HG03175 (cell line): ENCODE data around the gene TCEA2.

Source experiments
- ATAC-seq: cut with Tn5 transposase; IDR thresholded peaks from one replicate; pipeline ENCODE4 v1.9.1; 2021; ENCODE audit warnings: mild to moderate bottlenecking, moderate library complexity; ENCODE audit not compliant: unreplicated experiment

TCEA2 gene

DNA sequence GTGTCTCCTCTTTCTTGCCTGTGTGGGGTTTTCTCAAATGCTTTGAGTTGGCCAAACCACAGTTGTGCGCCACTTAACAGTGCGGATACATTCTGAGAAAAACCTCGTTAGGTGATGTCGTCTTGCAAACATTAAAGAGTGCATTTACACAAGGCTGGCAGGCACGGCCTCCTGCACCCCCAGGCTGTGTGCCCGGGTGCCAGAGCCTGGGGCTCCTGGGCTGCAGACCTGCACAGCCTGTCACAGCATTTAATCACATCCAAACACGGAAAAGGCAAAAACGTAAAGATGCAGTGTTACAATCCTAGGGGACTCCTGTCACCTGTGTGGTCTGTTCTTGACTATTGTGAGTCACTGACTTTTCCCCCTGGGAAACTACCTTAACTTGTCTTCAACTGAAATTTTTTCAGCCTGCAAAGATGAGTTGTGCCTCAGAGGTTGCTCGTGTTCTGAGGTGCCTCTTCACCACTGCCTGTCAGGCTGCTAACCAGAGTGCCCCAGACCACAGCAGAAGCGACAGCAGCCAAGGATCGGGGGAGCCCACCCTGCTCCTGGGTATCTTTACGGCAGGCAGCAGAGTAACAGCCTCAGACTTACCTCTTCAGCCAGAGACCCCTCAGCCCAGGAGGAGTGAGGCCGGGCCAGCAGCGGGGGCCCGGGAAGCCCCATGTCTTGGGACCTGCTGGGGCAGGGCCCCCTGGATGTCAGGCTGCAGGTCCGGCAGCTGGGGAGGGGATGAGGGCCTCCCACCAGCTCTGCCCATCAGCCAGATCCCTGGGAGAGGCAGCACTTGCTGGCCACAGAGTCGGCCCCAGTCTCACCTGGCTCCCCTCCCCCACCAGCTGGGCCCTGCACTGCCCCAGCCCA lies 27.7 kb upstream of the TCEA2 start:
- ATAC-seq, result no peak

DNA sequence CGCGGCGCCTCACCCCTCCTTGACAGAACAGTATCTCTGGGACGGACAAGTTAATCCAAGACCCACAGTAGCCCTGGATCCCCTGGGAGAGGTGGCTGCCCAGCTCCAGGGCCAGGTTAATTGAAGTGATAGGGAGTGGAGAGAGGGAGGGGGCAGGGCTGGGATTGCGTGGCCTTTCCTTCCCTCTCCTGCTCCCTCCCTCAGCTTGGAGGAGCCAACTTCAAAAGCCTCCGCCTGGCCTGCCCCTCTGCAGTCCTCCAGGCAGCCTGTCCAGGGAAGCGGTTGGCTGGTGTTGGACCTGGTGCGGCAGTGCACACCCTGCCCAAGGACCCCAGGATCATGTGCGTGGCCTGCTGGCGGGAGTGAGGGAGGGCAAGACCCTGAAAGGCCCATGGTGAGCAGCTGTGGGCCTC lies 27.1 kb upstream of the TCEA2 start, which contains the start of gene C20orf204:
Gene C20orf204 (plus strand): TSS at position 250 of the 413 bp plus-strand sequence. CDS start 142 bp downstream, at position 392.
- no peak for ATAC-seq

DNA sequence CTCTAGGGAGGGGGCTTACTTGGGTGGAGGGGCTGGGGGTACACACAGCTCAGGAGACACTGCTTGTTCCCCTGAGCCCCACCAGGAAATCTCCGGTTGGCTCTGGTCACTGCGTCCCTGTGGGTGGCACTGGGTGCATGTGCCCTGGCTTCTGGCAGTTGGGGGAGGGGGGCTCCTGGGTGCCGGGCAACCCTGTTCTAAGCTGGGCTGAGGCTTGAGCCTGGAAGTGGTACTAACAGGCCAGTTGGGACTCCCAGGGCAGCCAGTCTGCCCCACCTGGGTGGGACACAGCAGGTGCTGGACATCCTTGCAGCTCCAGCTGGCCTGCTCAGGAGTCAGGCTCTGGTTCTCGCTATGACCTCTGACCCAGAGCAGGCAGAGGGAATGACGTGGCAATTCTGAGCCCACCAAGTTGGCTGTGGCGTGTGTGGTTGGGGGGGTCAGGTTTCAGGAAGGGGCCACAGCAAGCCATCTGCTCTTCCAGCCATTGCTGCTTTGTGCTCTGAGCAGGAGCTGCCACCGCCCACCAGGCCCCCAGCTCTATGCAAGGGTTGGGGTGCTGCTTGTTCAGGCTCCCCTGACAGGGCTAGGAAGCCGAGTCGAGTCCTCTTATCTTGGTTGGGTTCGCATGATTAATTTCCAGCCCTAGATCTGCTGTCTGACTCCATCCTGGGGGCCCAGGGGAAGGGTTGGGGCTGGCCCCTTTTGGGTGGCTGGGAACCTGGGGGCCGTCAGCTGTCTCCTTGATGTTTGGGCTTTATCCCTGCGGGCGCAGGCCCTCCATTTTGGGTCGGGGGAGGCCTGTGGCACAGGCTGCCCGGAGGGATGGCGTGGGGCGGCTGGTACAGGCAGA lies 26.4 kb upstream of the TCEA2 start:
- no peak for ATAC-seq

DNA sequence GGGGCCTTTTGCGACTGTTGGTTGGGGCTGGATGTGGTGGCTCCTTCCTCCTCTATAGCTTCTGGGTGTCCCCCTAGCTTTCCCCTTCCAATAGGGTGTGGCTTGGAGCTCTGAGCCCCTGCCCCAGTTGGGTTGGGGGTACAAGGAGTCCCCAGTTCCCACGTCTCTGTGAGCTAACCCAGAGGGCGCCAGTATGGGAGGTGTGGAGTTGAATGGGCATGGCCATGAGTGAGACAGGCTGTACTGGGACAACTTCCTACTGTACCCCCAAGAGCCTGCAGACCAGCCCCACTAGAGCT lies 25.9 kb upstream of the TCEA2 start:
- no peak for ATAC-seq

DNA sequence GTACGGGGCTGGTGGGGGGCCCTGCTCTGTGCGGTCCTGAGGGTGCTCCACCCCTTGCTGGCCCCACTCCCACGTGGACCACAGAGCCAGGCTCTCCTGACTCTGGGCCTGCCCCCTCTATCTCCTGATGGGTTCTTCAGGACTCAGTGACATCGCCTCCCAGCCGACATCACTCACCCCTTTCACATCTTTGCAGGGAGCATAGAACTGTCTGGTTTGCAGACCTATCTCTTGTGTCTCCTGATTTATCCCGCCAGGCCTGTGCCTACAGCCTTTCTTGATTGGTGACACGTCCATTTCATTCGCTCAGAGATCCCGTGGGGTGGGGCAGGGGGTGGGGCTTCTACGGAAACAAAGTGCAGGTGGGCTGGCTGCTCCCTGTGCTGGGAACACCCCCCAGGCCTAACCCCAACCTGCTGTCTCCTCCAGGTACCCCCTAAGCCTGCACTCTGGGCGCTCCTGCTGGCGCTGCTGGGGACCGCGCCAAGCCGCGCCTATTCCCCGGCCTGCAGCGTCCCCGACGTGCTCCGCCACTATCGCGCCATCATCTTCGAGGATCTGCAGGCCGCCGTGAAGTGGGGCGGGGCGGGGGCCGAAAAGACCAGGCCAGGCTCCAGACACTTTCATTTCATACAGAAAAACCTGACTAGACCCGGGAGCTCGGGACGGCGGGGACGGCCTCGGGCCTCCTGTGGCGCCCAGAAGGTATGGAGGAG lies 25.3 kb upstream of the TCEA2 start:
- no peak for ATAC-seq

DNA sequence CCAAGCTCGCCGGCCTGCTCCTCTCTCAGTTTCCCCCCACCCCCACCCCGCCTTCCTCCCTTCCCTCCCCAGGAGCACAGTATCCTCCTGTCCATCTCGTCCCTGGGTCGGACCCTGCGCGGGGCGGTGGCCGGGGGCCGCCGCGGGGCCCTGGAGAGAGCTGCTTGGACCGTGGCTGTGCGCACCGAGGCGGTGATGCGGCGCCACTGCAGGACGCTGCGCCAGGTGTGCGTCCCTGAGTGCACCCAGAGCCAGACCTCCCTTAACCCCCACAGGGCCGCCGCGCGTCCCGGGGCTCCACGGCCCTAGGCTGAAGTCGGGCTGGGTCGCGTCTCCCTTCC lies 24.8 kb upstream of the TCEA2 start:
- peak; percentile 39 for ATAC-seq

DNA sequence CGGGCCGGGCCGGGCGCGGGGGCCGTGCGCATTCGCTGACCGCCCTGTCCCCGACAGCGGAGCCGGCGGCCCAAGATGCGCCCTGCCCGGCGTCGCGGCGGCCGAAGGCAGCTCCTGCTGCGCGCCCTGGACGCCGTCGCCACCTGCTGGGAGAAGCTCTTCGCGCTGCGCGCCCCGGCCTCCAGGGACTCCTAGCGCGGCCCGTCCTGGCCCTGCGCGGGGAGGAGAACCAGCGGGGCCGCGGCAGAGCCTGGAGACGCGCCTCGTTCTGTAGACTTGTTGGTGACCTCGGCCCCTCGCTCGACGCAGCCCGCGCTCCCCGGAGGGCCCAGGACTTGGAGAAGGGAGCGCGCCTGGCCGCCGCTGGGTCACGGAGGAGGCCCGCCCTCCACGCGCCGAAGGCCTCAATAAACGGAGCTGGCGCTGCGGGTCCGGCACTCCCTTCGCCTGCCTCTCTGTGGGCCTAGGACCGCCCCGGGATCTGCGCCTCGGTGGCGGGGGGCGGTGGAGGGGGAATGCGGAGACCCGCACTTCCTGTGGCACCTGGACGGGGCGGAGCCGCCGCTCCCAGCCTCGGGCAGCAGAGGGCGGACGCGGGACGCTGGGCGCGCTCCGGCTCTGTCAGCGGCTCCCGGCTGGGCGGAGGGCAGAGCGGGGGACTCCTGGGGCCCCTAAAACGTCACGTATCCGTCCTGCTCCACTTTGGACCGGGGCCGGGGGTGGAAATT lies 24.3 kb upstream of the TCEA2 start:
- ATAC-seq, result peak; percentile 63

DNA sequence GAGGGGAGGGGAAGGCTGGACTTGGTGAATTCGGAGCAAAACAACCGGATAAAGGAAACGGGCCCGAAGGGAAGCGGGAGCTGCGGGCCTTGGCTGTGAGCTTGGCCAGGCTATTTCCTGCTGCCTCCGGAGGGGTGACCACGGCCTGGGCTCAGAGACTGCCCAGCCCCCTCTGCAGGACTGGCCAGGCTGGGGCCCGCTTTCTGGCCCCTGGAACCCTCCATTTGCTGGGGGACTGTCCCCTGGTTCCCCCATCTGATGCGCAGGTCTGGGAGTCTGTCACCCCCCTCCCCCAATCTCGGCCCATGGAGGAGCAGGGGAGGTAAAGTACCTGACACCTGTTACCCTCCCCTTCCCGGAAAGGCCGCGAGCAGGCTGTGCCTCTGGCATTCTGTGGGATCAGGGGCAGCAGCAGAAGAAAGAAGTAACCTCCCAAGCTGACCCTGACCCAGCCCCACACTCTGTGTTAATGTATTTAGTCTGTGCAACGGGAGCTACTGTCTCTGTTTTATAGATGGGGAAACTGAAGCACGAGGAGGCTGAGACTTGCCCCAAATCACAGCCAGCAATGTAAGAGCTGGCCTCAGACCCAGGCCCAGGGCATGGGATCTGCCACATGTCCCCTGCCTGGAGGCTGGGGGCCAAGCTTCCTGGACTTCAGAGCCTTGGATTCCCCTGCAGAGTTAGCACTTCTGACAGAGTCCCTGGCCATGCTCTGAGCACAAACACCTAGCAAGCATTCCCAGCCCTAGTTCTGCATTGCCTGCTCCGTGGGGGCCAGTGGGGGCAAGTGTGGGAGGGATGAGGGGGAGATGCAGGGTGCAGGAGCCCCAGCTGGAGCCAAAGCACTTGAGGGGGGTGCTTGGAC lies 23.5 kb upstream of the TCEA2 start:
- ATAC-seq, result no peak

DNA sequence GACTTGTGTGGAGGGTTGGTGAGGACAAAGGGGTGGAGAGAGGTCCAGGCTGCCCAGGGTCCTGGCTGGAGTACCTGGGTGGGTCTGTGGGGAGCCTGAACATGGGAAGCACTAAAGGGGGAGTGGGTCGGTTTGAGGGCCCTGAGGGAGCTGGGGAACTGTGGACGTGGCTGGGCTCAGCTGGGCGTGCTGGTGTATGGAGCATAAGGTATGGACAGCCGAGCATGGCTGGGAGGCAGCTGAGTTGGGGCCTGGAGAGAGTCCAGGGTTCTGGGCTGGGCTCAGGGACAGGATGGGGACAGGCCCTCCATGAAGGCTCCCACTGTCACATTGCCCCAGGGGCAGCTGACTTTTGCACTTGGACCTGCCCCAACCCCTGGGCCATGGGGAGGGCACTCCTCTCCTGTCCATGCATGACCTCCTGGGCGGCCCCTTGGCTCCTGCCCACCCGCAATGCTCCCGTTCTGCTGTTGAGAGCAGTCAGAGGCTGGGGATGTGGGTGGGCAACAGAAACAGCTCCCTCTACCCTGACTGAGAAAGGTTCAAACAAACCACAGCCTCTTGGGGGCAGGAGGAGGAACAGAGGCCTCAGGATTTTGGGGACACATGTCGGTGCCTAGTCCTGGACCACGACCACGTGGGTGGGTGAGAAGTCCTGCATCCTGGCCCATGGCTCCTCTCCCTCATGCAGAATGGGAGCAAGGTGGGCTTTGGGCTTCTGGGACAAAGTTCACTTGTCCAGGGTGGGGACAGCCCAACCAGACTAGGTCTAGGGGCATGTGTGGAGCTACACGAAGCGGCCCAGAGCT lies 22.6 kb upstream of the TCEA2 start:
- ATAC-seq, result no peak

DNA sequence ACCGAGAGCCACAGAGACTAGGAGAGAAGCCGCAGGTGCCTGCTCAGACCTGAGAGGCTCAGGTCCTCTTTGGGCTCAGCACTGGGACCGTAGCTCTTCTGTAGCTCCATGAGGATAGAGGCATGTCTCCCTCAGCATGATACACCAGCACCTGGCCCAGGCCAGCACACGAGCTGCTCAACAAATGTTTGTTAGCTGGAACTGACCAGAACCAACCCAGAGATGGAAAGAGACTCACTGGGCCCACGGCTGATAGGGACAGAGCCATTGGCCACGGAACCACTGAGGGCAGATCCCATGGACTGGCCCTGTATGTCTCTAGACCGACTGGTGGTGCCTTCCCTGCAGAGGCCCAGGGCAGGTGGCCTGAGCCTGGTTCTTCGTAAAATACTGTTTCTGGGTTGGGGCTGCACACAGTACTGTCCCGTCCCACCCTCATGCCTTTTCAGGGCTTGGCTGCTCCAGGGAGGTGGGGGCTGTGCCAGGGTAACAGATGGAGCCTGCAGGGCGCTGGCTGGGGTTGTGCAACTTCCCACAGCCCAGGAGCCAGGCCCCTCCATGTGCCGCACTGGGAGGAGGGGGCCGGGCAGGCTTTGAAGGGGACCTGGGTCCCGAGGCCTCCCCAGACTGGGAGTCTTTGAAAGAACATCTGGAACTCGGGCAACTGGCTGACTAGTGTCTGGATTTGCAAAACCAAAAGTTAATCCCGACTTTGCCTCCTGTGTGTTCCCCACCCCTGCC lies 21.8 kb upstream of the TCEA2 start:
- ATAC-seq, result no peak

DNA sequence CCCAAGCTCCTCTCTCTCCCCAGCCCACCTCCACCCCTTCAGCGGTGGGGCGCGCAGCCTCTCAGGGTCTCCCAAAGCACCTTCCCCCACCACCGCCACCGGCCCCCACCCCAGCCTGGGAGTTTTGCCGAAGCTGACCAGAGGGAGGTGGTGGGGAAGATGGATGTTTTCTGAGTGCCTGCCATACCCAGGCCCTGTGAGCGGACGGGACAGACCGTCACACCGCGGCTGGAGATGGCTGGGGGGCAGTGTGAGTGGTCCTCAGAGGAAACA lies 21.3 kb upstream of the TCEA2 start:
- ATAC-seq, result no peak

DNA sequence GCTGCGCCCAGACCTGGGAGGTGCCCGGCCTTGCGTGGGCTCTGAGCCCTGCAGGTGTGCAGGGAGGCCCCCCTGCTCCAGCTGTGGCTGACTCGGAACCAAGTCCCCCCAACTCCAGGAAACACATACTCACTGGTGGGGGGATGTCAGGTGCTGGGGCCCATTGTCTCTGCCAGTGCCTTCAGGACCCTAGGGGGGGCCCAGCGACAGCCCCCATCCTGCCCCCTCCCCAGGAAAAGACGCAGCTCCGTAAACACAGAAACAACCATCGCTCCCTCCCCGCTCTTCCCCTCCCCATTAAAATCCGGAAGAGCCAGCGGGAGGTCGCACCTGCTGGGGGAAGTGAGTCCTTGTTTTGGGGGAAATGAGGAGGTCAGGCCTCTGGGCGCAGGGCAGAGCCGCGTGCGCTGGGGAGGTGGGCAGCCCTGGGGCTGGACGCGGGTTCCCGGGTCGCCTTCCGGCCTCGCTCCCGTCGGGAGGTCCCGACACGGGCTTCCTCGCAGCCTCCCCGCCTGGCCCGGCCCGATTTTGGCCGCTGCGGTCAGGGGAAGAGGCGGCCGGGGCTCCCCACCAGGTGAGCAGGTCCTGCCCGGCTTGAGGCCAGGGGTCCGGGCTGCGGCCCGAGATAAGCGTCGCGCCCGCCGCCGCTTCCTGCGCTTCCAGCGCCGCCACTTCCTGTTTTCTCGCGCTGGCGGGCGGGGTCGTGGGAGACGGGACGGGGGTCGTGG lies 20.8 kb upstream of the TCEA2 start:
- ATAC-seq, result no peak

DNA sequence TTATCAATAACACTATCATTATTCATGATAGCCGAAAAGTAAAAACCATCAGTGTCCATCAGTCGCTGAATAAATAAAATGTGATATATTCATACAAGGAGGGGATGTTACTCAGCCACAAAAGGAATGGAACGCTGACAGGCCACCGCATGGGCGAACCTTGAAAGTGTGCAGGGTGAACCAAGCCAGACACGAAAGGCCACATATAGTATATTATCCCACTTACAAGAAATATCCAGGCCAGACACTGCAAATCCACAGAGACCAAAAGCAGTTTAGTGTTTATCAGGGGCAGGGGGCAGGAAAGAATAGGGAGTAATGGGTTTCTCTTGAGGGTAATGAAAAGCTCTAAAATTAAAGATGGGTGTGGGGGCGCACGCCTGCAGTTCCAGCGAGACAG lies 19.2 kb upstream of the TCEA2 start:
- ATAC-seq, result no peak

DNA sequence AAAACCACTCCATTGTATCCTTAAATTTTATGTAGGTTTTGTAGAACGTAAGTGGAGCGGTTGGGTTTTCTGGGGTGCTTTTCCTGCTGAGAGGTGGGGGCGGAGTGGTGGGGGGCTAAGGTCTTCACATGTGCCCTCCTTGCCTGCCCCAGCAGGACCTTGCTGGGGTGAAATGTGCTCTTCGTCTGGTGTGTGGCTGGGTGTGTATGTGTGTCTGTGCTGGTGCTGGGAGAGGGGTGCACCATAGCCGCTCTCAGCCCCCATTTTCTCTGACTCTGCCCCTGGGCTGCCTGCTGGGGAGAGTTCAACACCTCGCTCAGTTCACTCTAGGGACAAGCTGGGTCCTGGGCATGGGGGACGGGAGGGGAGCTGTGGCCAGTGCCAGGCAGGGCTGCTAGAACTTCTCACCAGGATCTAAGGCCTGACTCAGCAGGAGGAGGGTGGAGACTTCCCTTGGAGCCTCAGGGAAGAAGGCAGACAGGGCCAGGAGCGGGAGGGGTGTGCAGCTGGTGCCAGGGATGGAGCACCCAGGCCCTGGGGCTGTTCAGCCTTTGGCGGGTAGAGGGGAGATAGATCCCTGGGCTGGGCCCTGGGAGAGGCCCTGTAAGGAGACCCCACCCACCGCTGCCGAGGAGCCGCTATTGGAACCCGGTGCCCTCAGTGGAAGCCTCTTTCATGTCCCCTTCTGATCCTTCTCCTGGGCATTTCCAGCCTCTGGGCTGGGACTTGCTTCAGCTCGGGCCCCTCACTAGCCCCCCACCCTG lies 18.3 kb upstream of the TCEA2 start:
- ATAC-seq, result no peak

DNA sequence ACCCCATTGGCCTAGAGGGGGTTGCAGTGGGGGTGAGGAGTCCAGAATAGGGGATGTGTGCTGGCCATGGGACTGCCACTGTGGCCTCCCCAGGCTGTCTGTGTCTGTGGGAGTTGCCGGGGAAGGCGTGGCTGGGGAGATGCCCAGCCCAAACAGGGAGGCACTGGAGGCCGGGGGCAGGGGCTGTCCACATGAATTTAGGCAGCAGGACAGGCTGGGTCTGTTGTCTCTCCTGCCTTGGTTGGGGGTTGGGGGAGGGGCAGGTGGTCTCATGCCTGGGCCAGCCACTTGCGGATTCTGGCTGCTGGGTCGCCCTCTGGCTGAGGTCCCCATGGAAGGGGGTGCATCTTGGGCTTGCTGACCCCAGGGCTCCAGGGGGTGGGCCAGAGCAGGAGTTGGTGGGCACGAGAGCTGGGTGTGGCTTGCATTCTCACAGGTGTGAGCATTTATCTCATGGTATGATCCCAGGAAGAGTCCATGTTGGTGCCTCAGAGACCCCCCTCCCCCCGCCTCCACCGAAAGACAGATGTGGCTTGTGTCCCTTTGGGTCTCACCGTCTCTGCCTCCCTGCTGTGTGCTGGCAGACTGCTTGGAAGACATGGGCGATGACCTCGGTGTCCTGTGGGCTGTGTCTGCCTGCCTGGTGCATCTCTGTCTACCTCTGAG lies 17.5 kb upstream of the TCEA2 start:
- no peak for ATAC-seq

DNA sequence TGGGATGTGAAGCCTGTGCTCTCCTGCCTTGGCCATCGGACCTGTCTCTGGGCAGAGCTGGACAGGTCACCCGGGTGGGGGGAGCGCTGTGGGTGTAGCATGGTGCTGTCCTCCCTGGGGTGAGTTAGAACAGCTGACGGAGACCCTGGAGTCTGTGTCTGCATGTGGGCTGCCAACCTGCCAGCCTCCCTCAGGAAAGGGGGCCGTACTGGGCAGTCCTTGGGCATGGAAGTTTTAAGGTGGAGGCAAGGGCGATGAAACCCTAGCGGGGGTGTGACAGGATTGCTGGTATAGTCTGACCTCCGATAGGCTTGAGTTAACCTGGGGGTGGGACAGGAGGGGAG lies 16.0 kb upstream of the TCEA2 start:
- ATAC-seq, result no peak

DNA sequence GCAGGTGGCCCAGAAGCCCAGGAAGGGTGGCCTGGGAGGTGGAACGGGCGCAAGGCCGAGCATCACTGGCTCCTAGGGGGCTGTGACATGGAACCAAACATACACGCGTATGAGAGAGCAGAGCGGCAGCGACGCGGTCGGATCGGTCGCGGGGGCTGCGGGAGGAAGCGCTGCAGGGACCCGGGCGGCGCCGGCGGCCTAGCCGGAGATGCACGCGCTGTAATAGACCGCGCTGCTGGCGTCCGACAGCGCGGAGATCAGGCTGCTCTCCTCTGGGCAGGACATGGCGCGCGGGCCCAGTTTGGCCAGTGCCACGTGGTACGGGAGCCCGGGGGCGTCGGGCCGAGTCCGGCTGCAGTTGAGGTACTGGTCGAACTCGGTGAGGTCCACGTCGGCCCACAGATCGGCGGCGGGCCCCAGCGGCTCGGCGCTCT lies 15.0 kb upstream of the TCEA2 start:
- no peak for ATAC-seq
